Kidney glomerular epithelial cell (primary cell): ENCODE results near the gene ETHE1.

Experiments
- DNase-seq: peaks from one replicate; lab custom pipeline; 2025; lab: John Stamatoyannopoulos, UW

The ETHE1 gene

DNA sequence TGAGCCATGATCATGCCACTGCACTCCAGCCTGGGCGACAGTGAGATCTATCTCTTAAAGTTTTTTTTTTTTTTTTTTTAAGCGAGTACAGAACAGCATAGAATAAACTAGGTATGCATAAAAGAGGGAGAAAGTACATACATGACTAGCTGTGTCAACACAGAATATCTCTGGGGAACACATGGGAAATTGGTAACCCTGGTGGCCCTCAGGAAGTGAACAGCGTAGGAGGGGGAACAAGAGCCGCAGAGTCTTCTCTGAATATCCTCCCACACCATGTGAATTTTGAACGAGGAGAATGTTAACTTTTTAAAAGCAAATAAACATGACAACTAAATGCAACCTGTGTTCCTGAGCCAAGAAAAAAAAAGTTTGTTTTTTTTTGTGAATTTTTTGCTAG lies 37.7 kb downstream of the ETHE1 start:
- no peak for DNase-seq

DNA sequence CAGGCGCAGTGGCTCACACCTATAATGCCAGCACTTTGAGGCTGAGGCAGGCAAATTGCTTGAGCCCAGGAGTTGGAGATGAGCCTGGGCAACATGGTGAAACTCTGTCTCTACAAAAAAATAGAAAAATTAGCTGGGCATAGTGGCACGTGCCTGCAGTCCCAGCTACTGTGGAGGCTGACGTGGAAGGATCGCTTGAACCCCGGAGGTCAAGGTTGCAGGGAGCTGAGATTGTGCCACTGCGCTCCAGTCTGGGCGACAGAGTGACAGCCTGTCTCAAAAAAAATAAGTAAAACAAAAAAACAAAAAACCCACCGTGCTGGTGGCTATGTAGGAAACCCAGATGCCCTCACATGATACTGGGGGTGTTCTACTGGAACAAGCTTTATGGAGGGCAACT lies 38.8 kb downstream of the ETHE1 start:
- DNase-seq, result no peak

DNA sequence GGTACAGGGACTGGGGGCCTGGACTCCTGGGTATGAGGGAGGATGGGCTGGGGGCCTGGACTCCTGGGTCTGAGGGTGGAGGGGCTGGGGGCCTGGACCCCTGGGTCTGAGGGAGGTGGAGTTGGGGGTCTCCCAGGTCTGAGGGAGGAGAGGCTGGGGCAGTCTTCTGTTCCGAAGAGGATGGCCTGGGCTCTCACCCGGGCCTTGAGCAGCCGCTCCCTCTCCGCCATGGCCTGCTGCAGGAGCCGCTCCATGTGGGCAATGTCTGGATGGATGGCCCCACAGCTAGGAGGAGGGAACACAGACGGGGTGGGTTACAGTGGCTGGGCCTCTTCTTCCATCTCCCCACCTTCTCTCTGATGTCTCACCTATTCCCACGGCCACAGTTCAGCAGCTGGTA lies 40.6 kb downstream of the ETHE1 start:
- DNase-seq, result no peak

DNA sequence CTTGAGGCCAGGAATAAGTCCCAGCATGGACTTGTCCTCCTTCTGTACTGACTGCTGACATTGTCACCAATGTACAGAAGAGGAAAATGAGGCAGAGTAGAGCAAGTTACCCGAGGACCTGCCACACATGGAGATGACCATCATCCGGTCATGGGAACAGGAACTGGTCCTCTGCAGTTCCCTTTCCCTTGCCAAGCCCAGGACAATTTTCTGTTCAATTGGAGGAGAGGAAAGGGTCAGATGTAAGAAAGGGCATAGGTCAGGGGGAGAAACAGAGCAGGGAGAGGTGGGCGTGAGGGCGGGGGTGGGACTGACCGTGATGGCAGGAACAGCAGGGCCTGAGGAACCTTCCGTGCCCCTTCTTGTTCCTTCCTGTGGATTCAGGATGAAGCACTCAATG lies 41.0 kb downstream of the ETHE1 start:
- DNase-seq, result no peak

DNA sequence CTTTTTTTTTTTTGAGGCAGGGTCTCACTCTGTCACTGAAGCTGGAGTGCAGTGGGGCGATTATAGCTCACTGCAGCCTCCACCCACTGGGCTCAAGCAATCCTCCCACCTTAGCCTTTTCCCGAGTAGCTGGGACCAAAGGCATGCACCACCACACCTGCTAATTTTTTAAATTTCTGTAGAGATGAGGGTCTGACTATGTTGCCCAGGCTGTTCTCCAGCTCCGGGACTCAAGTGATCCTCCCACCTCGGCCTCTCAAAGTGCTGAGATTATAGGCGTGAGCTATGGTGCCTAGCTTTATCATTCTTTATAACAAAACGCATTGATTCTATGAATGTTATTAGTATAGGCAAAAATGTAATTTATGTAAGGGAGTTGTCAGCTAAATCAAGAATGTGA lies 43.7 kb downstream of the ETHE1 start:
- no peak for DNase-seq

DNA sequence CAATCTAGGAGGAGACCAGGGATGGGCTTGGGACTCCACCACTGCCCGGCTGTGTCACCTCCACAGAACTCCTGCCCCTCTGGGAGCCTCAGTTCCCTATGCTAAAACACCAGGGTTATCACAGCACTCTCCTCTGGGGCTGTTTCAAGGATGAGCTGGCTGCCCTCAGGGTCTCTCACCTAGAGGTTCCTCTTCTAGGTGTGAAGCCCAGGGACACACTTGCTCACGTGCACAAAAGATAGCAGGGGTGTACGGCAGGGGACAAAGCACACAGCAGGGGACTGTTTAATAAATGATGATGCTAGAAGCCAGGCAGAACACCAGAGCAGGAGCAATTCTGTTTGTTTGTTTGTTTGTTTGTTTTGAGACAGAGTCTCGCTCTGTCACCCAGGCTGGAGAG lies 44.8 kb downstream of the ETHE1 start:
- DNase-seq, result no peak

DNA sequence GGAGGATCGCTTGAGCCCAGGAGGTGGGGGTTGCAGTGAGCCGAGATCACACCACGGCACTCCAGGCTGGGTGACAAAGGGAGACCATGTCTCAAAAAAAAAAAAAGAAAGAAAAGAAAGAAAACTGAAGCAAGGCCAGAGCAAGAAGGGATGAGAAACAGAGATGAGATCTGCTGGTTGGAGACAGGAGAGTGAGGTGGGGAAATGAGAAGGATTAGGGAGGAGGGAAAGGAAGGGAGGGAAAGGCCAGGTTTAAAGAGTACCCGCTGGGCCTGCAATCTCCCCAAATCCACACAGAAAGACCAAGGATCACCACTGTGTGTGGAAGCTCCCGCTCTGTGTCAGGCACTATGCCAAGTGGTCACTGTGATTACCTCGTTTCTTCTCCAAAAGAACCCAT lies 45.3 kb downstream of the ETHE1 start:
- DNase-seq, result no peak

DNA sequence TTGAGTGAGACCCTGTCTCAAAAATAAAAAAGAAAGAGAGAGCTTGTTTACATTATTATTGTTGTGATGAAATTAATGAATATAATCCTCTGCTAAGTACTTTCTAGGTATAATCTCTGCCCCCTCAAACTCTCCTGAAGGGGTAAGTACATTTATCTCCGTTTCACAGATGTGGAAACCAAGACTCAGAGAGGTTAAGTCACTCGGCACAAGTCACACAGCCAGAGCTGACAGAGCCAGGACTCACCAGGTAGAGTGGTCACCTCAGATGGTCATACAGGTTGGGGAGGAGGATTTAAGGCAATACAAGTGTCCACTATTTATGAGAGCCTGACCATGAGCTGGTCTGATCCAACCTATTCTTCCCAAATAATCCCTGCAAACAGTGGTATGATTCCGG lies 46.4 kb downstream of the ETHE1 start:
- no peak for DNase-seq

DNA sequence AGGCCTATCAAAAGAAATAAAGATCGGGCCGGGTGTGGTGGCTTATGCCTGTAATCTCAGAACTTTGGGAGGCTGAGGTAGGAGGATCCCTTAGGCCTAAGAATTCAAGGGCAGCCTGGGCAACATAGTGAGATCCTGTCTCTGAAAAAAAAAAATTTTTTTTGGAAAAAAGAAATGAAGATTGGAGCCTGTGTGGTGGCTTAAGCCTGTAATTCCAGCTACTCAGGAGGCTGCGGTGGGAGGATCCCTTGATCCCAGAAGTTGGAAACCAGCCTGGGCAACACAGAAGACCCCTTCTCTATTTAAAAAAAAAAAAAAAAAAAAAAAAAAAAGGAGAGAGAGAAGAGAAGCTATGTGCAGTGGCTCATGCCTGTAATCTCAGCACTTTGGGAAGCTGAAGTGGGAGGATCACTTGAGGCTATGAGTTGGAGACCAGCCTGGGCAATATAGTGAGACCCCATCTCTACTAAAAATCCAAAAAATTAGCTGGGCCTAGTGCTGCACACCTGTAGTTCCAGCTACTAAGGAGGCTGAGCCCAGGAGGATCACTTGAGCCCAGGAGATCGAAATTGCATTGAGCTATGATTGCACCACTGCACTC lies 46.9 kb downstream of the ETHE1 start:
- DNase-seq, result no peak

DNA sequence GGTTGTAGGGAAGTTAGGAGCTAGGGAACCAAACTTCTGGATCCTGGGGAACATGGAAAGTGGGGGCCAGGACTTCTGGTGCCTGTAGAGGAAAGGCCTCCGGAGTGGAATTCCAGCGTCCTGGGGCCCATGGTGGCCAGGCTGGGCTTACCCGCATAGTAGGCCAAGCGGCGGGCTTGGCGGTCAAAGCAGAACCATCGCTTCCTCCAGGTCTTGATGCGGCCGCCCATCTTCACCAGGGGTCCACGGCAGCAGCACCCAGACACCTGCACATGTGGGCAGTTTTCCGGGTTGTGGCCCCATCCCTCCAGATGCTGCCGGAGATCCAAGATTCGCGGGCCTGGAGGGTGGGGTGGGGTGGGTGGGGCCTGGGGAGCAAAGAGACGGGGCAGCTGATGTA lies 47.8 kb downstream of the ETHE1 start:
- no peak for DNase-seq

DNA sequence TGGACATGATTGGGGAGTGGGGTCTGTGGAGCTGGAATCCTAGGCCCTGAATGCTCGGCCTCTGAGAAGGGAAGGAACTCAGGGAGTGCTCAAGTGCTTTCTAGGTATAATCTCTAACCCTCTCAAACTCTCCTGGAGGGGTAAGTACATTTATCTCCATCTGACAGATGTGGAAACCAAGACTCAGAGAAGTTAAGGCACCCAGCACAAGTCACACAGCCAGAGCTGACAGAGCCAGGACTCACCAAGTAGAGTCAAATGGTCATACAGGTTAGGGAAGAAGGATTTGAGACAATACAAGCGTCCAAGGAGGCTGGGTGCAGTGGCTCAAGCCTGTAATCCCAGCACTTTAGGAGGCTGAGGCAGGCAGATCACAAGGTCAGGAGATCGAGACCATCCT lies 48.7 kb downstream of the ETHE1 start:
- DNase-seq, result no peak

DNA sequence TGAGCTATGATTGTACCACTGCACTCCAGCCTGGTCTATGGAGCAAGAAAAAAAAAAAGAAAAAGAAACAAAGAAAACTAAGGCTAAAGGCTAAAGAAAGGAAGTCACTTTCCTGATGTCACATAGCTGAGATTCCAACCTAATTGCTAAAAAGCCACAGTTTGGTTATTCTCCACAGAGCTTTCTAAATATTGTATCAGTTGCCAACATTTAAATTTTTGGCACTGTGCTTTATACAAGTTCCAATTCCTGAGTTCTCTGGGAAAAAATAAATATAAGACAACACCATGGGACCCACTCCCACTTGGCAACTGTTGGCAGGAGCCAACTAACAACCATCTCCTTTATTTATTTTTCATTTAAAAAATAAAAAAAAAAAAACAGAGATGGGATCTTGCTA lies 50.4 kb downstream of the ETHE1 start:
- peak; percentile 6 for DNase-seq

DNA sequence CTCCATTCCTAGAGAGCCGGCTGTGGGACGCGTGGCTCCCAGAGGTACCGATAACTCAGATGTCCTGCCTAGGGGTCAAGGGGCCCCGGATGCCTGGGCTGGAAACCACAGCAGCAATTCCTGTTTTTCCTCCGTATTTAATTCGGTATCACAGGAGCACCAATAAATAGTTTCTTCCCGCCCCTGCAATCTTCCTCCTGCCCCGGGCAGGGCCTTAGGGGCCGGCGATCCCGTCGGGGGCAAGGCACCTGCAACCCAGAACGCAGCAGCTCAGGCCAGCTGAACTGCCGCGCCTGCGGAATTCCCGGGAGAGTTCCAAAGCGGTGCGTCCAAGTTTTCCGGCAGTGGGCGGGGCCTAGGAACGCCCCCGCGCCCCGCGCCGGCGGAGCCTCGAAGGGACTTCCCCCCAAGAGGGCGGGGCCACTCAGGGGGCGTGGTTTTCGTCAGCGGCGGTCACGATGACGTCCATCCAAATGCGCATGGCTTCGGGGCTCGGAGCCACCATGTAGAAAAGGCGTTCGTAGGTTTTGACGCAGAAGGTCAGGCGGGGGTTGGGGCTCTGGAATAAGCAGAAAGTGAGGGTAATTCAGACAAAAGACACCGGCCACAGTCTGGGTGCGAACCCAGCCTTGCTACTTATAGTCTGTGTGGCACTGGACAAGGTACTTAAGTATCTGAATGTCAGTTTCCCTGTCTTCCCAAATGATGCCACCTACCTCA lies 51.9 kb downstream of the ETHE1 start:
- peak; percentile 75 for DNase-seq

DNA sequence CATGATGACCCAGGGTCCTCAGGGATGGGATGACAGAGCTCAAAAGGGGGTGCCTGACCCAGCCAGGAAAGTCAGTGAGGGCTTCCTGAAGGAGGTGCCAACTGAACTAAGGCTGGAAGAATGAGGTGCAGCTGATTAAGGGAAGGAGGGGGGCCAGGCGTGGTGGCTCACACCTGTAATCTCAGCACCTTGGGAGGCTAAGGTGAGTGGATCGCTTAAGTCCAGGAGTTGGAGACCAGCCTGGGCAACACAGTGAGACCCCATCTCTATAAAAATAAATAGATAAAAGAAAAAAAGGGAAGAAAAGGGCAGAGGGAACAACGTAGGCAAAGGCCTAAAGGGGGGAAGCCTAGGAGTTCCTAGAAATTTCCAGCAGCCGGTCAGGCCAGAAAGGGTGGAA lies 52.5 kb downstream of the ETHE1 start:
- DNase-seq, result no peak

DNA sequence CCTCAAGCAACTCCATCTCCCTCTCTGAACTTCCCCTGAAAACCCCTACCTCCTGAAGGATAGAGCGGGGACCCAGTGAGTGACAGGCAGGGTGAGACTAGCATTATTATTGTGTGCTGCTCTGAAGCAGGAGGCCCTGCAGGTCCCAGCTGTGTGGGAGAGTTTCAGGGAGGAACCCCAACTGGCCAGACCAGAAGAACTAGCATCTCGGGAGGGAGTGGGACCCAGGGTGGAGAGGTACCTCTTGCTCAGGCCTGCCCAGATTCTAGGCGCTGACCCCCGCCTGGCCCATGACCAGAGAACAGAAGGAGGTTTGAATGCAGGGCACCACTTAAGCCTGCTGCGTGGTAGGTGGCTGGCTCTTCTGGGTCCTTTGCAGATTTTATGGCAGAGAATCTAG lies 55.9 kb downstream of the ETHE1 start:
- DNase-seq, result no peak

DNA sequence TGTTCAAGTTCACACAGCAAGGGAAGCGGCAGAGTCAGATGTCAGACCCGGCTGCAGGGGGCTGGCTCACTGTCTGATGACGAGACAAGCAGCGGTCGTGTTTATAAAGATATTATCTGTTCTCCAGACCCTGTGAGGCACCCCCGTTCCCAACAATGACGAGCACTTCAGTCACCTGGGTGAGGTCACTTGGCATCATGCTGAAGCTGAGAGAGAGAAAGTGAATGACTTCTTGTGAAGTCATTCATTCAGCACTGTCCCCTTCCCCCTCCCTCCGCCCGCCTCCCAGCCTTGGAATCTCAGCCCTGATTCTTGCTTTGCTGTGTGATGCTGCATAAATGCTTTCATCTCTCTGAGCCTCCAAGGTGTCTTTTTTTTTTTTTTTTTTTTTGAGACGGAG lies 56.7 kb downstream of the ETHE1 start:
- DNase-seq, result no peak

DNA sequence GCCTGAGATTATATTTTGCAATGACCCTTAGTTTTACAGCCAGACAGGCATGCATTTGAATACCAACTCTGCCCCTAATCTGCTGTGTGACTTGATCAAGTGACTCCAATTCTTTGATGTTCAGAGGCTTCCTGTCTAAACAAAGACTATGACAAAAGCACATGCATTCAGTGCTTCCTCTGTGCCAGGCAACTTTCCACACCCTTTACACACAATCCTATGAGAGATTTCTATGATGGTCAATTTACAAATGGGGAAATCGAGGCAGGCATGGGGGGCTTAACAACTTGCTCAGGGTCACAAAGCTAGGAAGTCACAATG lies 57.9 kb downstream of the ETHE1 start:
- no peak for DNase-seq

DNA sequence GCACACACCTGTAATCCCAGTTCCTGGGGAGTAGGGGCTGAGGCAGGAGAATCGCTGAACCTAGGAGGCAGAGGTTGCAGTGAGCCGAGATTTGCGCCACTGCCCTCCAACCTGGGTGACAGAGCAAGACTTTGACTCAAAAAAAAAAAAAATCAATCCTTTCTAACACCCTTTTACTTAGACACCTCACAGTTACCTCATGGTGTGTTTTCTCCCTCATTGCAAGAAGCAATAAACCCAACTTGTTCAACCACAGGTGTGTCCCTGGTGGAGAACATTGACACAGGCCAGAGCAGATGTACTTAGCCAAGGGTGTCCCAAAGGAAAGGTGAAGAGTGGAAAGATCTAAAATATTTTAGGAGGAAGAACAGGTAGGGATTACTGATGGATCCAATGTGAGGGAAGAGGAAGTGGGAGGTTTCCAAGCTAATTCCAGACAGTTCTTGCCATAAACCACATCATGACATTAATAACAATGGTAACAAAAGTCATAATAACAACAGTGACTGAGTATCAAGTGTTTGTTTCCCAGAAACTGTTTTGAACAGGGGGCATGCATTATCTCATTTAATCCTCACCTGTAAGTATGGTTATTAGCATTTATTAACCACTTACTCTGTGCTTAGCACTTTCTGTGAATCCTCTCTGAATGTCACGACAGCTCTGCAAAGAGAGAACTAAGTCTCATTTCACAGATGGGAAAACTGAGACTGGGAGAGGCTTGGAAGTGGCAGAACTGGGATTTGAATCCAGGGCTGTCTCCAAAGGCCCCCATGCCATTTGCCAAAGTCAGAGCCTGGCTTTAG lies 58.4 kb downstream of the ETHE1 start:
- no peak for DNase-seq

DNA sequence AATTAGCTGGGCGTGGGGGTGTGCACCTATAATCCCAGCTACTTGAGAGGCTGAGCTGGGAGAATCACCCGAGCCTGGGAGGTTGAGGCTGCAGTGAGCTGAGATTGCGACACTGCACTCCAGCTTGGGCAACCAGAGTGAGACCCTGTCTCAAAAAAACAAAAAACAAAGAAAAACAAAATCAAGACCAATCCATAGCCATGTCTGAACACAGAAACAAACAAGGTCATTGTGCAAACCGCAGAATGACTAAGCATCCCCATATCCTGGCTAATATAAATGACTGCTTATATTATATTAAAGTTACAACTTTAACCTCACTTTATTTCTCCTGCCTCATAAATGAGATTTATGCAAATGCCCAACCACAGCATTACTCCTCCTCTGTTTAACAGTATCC lies 59.3 kb downstream of the ETHE1 start:
- DNase-seq, result no peak

DNA sequence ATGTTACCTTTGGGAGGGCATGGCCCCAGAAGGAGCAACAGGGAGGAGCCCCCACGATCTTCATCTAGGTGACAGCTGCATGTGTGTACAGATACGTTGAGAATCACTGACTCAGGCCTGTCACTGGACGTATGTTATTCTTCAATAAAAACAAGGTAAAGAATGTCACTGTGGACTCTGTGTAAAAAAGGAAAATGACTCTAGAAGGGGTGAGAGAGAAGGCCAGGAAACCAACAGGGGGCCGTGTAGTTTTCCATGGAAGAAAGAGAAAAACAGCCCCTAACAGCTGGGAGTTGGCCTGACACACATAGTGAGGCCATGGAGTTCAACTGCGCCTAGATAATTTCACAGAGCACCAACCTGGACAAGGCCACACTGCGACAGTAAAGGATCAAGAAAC lies 59.7 kb downstream of the ETHE1 start:
- DNase-seq, result no peak

DNA sequence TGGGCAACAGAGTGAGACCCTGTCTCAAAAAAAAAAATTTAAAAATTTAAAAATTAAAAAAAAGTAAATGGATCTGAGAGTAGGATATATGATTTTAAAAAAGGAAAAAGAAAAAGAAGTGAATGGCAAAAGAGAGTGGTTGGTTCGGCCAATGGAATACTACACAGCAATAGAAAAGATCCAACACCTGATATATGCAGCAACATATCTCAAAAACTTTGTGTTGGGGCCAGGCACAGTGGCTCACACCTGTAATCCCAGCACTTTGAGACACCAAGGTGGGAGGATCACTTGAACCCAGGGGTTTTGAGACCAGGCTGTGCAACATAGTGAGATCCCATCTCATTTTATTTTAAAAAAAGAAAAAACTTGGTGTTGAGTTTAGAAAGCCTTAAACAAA lies 60.2 kb downstream of the ETHE1 start:
- DNase-seq, result no peak

DNA sequence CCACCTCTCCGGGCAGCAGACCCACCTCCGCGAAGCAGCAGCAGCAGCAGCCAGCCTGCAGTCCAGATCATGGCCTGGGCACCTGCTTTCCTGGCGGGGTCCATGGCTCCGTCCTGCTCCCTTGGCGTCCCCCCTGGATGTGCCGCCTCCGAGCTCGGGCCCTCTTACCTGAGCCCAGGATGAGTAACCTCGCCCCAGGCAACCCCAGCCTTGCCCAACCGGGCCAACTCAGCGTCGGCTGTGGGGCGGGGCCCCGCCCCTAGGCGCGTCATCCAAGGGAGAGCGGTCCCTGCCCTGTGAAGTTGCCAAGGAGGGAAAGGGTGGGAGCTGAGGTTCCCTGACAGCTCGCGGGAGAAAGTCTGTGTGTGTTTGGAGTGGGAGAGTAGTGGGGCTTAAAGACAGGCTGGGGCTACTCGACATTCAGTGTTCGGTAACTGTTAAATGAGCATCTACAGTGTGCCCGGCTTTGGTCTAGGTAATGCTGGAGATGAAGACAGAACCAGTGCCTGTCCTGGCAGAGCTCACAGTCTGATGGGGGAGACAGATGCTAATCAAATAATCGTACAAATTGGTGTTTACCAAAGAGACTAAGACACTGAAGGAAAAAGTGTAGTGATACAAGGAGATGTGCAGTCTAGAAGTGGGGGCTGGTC lies 61.4 kb downstream of the ETHE1 start, which contains the start of gene LYPD3:
Gene LYPD3 (minus strand): TSS at position 141 of the 653 bp plus-strand sequence. CDS start 37 bp downstream, at position 104.
- no peak for DNase-seq
